IMR-90 (cell line): ENCODE measurements around the gene CATSPERZ. TPM values are rescaled to one million over a fixed set of nuclear protein-coding genes. Genes with fewer than 3 reads are reported as not detected.

Experiments
- ATAC-seq: fragments of 200-7000 bp; cut with Tn5 transposase; 2 replicates; pipeline ENCODE4 v1.9.1; 2020; ENCODE audit warnings: low read depth, mild to moderate bottlenecking, moderate library complexity
- BruUV-seq: library from RNA; stranded (reverse); fragments of 400-500 nt; replicated peaks from 2 replicates; lab custom pipeline; 2021; lab: Mats Ljungman, UMichigan
- CTCF ChIA-PET: fragments of 300-600 bp; formaldehyde crosslinking; extraction: SDS; loops from one replicate; lab custom pipeline; 2021; ENCODE audit warnings: antibody characterized with exemption; lab: Yijun Ruan, JAX
- POLR2A ChIA-PET: fragments of 300-600 bp; sonication (Branson Sonifier 250); formaldehyde crosslinking; loops from one replicate; lab custom pipeline; 2022; ENCODE audit warnings: antibody characterized with exemption; ENCODE audit not compliant: unreplicated experiment; lab: Charles Lee
- DNase-seq: peaks from one replicate; pipeline ENCODE4 v3.0.0; 2013
- H2AFZ ChIP-seq: replicated peaks from 2 replicates; pipeline ENCODE3; 2013; ENCODE audit warnings: low read length, mild to moderate bottlenecking; ENCODE audit not compliant: poor library complexity
- H2AK5ac ChIP-seq: 2 replicates; pipeline ENCODE4 v1.6.1; 2013; ENCODE audit warnings: low read depth, low read length, inconsistent platforms
- H2AK9ac ChIP-seq: replicated peaks from 2 replicates; pipeline ENCODE3; 2013; ENCODE audit warnings: mild to moderate bottlenecking, low read depth, low read length, moderate library complexity; ENCODE audit not compliant: poor library complexity
- H2BK120ac ChIP-seq: 2 replicates; pipeline ENCODE4 v1.6.1; 2013; ENCODE audit warnings: low read depth, low read length, inconsistent platforms
- H2BK15ac ChIP-seq: 3 replicates; pipeline ENCODE4 v1.6.1; 2013; ENCODE audit warnings: low read depth, low read length, inconsistent platforms
- H2BK20ac ChIP-seq: 2 replicates; pipeline ENCODE4 v1.6.1; 2013; ENCODE audit warnings: low read depth, mild to moderate bottlenecking, inconsistent platforms, low read length, moderate library complexity
- H2BK5ac ChIP-seq: 2 replicates; pipeline ENCODE4 v1.6.1; 2013; ENCODE audit warnings: mild to moderate bottlenecking, low read depth, low read length, inconsistent platforms; ENCODE audit not compliant: poor library complexity, severe bottlenecking
- H3K14ac ChIP-seq: replicated peaks from 2 replicates; pipeline ENCODE4 v1.6.1; 2013; ENCODE audit warnings: low read depth, low read length, inconsistent platforms
- H3K18ac ChIP-seq: 2 replicates; pipeline ENCODE4 v1.6.1; 2013; ENCODE audit warnings: low read depth, low read length, control low read depth
- H3K23ac ChIP-seq: 2 replicates; pipeline ENCODE4 v1.6.1; 2013; ENCODE audit warnings: low read depth, low read length, inconsistent platforms
- H3K27ac ChIP-seq: 2 replicates; pipeline ENCODE4 v1.5.1; 2013; ENCODE audit warnings: mild to moderate bottlenecking, control low read depth, low read length; ENCODE audit not compliant: insufficient read depth
- H3K27me3 ChIP-seq: 2 replicates; pipeline ENCODE4 v1.6.1; 2013; ENCODE audit warnings: low read length; ENCODE audit not compliant: control insufficient read depth, insufficient read depth
- H3K36me3 ChIP-seq: 2 replicates; pipeline ENCODE4 v1.6.1; 2013; ENCODE audit warnings: low read length, mixed read lengths; ENCODE audit not compliant: control insufficient read depth, insufficient read depth
- H3K4ac ChIP-seq: 2 replicates; pipeline ENCODE4 v1.6.1; 2013; ENCODE audit warnings: low read depth, low read length, inconsistent platforms
- H3K4me1 ChIP-seq: 2 replicates; pipeline ENCODE4 v1.6.1; 2013; ENCODE audit warnings: low read length, mixed read lengths; ENCODE audit not compliant: control insufficient read depth, insufficient read depth
- H3K4me2 ChIP-seq: 2 replicates; pipeline ENCODE4 v1.6.1; 2013; ENCODE audit warnings: low read depth, mild to moderate bottlenecking, control low read depth, low read length, moderate library complexity
- H3K4me3 ChIP-seq: 2 replicates; pipeline ENCODE4 v1.5.1; 2013; ENCODE audit warnings: low read depth, mild to moderate bottlenecking, control low read depth, low read length, moderate library complexity; ENCODE audit not compliant: insufficient read depth
- H3K56ac ChIP-seq: 2 replicates; pipeline ENCODE4 v1.6.1; 2013; ENCODE audit warnings: low read length, inconsistent platforms; ENCODE audit not compliant: insufficient read depth; ENCODE audit errors: extremely low read depth
- H3K79me1 ChIP-seq, 2 experiments: 2 replicates each; pipeline ENCODE4 v1.6.1; 2013; ENCODE audit warnings: low read length in 2 of 2, inconsistent platforms in 1 of 2, low read depth in 1 of 2
- H3K9ac ChIP-seq: 2 replicates; pipeline ENCODE4 v1.6.1; 2013; ENCODE audit warnings: low read depth, low read length, control low read depth
- H3K9me1 ChIP-seq: 2 replicates; pipeline ENCODE4 v1.6.1; 2013; ENCODE audit warnings: low read length, inconsistent platforms; ENCODE audit not compliant: insufficient read depth
- H3K9me3 ChIP-seq: 2 replicates; pipeline ENCODE4 v1.6.1; 2013; ENCODE audit warnings: low read length; ENCODE audit not compliant: control insufficient read depth, insufficient read depth
- H4K20me1 ChIP-seq: 2 replicates; pipeline ENCODE4 v1.6.1; 2013; ENCODE audit warnings: low read length, inconsistent platforms; ENCODE audit not compliant: insufficient read depth
- H4K5ac ChIP-seq: 2 replicates; pipeline ENCODE4 v1.6.1; 2013; ENCODE audit warnings: mild to moderate bottlenecking, low read depth, low read length, control low read depth
- H4K8ac ChIP-seq, 2 experiments: 2 replicates each; pipeline ENCODE4 v1.6.1; 2013; ENCODE audit warnings: low read depth in 2 of 2, low read length in 2 of 2, control low read depth in 1 of 2, inconsistent platforms in 1 of 2
- H4K91ac ChIP-seq: 2 replicates; pipeline ENCODE4 v1.6.1; 2013; ENCODE audit warnings: low read depth, low read length, inconsistent platforms; ENCODE audit not compliant: insufficient read depth
- BHLHE40 ChIP-seq: fragments of 150-350 bp; IDR thresholded peaks from 2 replicates; pipeline ENCODE4 v1.6.1; 2016; ENCODE audit warnings: mild to moderate bottlenecking, low read depth, low read length
- CEBPB ChIP-seq: IDR thresholded peaks from 2 replicates; pipeline ENCODE4 v1.6.1; 2012; ENCODE audit warnings: low read depth, low read length, improper control_type of control experiment
- CHD1 ChIP-seq: IDR thresholded peaks from 2 replicates; pipeline ENCODE4 v1.6.1; 2012; ENCODE audit warnings: low read depth, low read length, improper control_type of control experiment
- ELK1 ChIP-seq: fragments of 150-350 bp; IDR thresholded peaks from 2 replicates; pipeline ENCODE4 v1.6.1; 2016; ENCODE audit warnings: low read depth, mild to moderate bottlenecking, low read length, moderate library complexity, borderline replicate concordance
- FOS ChIP-seq: fragments of 150-350 bp; IDR thresholded peaks from 2 replicates; pipeline ENCODE4 v1.6.1; 2016; ENCODE audit warnings: low read depth, low read length
- MXI1 ChIP-seq: IDR thresholded peaks from 2 replicates; pipeline ENCODE4 v1.6.1; 2012; ENCODE audit warnings: low read depth, mild to moderate bottlenecking, low read length, moderate library complexity, borderline replicate concordance
- NFE2L2 ChIP-seq: fragments of 150-350 bp; IDR thresholded peaks from 2 replicates; pipeline ENCODE4 v1.6.1; 2016; ENCODE audit warnings: low read depth, mild to moderate bottlenecking, low read length
- SMC3 ChIP-seq: fragments of 150-350 bp; IDR thresholded peaks from 2 replicates; pipeline ENCODE4 v1.6.1; 2016; ENCODE audit warnings: low read depth, mild to moderate bottlenecking, antibody characterized with exemption, low read length, moderate library complexity
- USF2 ChIP-seq: fragments of 150-350 bp; IDR thresholded peaks from 2 replicates; pipeline ENCODE4 v1.6.1; 2017; ENCODE audit warnings: mild to moderate bottlenecking, antibody characterized with exemption, low read length, low read depth
- WGBS, 2 experiments: methylation state at CpG; one replicate each; pipeline versions ENCODE4 v1.1.5 to v1.1.7; 2013; ENCODE audit warnings: missing lambda C conversion rate in 2 of 2; ENCODE audit not compliant: insufficient read length in 1 of 2; ENCODE audit errors: extremely low coverage in 2 of 2; 5-methylcytosine and 5-hydroxymethylcytosine counted together
- dilution Hi-C: fragments of 300-500 bp; cut with HindIII; formaldehyde crosslinking; loops from one replicate; pipeline ENCODE4 v1.14.3; 2018; ENCODE audit warnings: low sequenced_read_pairs; ENCODE audit not compliant: unreplicated experiment
- in situ Hi-C: fragments of 300-500 bp; cut with MboI; formaldehyde crosslinking; loops from 3 replicates; pipeline ENCODE4 v1.14.3; 2019; ENCODE audit warnings: low sequenced_read_pairs, inconsistent platforms, mixed read lengths
- intact Hi-C: fragments of 100-400 bp; cut with micrococcal nuclease; formaldehyde crosslinking; loops from 2 replicates; pipeline ENCODE4 v1.10.0; 2022
- polyA plus RNA-seq, 3 experiments: library from polyadenylated mRNA; depleted of rRNA; stranded (reverse); fragments of >200 nt; gene quantifications; 2 replicates each; pipeline ENCODE4 v1.2.3, GENCODE V29; 2012; ENCODE audit warnings: low replicate concordance in 1 of 3
- total RNA-seq: library from RNA; depleted of rRNA; stranded (reverse); fragments of >200 nt; gene quantifications from 2 replicates; pipeline ENCODE4 v1.2.3, GENCODE V29; 2012

CATSPERZ gene
- total and polyA plus RNA-seq, 2 of the 4 experiments (the other 2 are of a cell fraction): not detected

- Histone ChIP-seq H3K79me1 (peaks cover 7 to 37% of the 10 kb centered on the region in 2 experiments; a peak in 2 of 4 replicates), H3K4me3 (no peak overlapping the region), H2AK5ac (no peak overlapping the region), H3K9me3 (no peaks in the 10 kb centered on the region), H3K4me2 (no peak overlapping the region), H2BK120ac (no peak overlapping the region), H3K27me3 (no peaks in the 10 kb centered on the region), H3K36me3 (peaks cover 48% of the 10 kb centered on the region), H3K9me1 (0 out of 2 replicates have a peak, but pooled peaks cover 5% of the 10 kb centered on the region), H3K18ac (no peak overlapping the region), H2AFZ (no peak overlapping the region), H3K9ac (no peak overlapping the region), H2AK9ac (peak overlapping the region; percentile 35), H4K20me1 (no peaks in the 10 kb centered on the region), H3K4me1 (peaks cover 16% of the 10 kb centered on the region), H3K56ac (no peak overlapping the region), H4K5ac (no peak overlapping the region), H3K23ac (no peak overlapping the region), H2BK5ac (no peak overlapping the region), H4K8ac (no peak overlapping the region), H4K91ac (no peak overlapping the region), H3K14ac (no peak overlapping the region), H2BK20ac (no peak overlapping the region), H2BK15ac (no peak overlapping the region), H3K4ac (no peak overlapping the region), H3K27ac (no peak overlapping the region)
- no peak for TF ChIP-seq ELK1
- no peak for TF ChIP-seq NFE2L2
- no peak for TF ChIP-seq MXI1
- TF ChIP-seq USF2: no peak
- TF ChIP-seq SMC3: no peak
- no peak for TF ChIP-seq CHD1
- TF ChIP-seq FOS: no peak
- no peak for TF ChIP-seq BHLHE40
- no peak for TF ChIP-seq CEBPB
- intact Hi-C loops: no loop called here
- DNase-seq (no peak), ATAC-seq (no peak)
- WGBS, 2 experiments: 93% methylated on average over 4 of the region's 8 CpGs; no CpG with 5 or more reads in 1 of the 2 experiments
- BruUV-seq: no TSS peak
- POLR2A ChIA-PET: interaction anchor here (0.5 kb wide), 1 partner anchor 11 kb away, joined by 3 read pairs; no protein-coding TSS in a partner anchor
- CTCF ChIA-PET: no interaction called here
- in situ Hi-C loops: no loop called here
- dilution Hi-C loops: no loop called here
Observed at GRCh38 chr11:64263947-64264317, 36.2 kb upstream of the CATSPERZ start.
